Liver (tissue), 9 donors: ENCODE measurements around the gene CYTH2. TPM values are rescaled to one million over a fixed set of nuclear protein-coding genes. Genes with fewer than 3 reads are reported as not detected.

Experiments
- DNase-seq: peaks from one replicate; pipeline ENCODE4 v3.0.0-alpha.2; 2017; ENCODE audit warnings: low spot score
- H3K27ac ChIP-seq, 2 donors: one replicate each; pipeline ENCODE4 v1.7.0; 2013; ENCODE audit warnings: inconsistent platforms in 2 of 2, low read length in 2 of 2, control low read depth in 1 of 2, low read depth in 1 of 2, mild to moderate bottlenecking in 1 of 2
- H3K27me3 ChIP-seq, 4 donors: one replicate each; pipeline versions ENCODE4 v1.6.1 to v1.7.0; 2013; ENCODE audit warnings: low read length in 3 of 4, inconsistent platforms in 1 of 4, mild to moderate bottlenecking in 1 of 4, moderate library complexity in 1 of 4; ENCODE audit not compliant: control insufficient read depth in 4 of 4, insufficient read depth in 4 of 4
- H3K36me3 ChIP-seq, 4 donors: one replicate each; pipeline versions ENCODE4 v1.6.1 to v1.7.0; 2013; ENCODE audit warnings: low read length in 3 of 4, mild to moderate bottlenecking in 3 of 4, low read depth in 1 of 4, moderate library complexity in 1 of 4; ENCODE audit not compliant: control insufficient read depth in 4 of 4, insufficient read depth in 3 of 4
- H3K4me1 ChIP-seq, 4 donors: one replicate each; pipeline versions ENCODE4 v1.6.1 to v1.7.0; 2013; ENCODE audit warnings: low read length in 3 of 4, mild to moderate bottlenecking in 3 of 4, moderate library complexity in 1 of 4; ENCODE audit not compliant: control insufficient read depth in 4 of 4, insufficient read depth in 4 of 4
- H3K4me3 ChIP-seq, 3 donors: one replicate each; pipeline versions ENCODE4 v1.6.1 to v1.7.0; 2013; ENCODE audit warnings: low read length in 3 of 3, control low read depth in 1 of 3, low read depth in 1 of 3, mild to moderate bottlenecking in 1 of 3
- H3K9ac ChIP-seq, 2 donors: one replicate each; pipeline ENCODE4 v1.7.0; 2013; ENCODE audit warnings: low read length in 2 of 2, mild to moderate bottlenecking in 2 of 2, moderate library complexity in 2 of 2, control low read depth in 1 of 2, low read depth in 1 of 2
- H3K9me3 ChIP-seq, 4 donors: one replicate each; pipeline versions ENCODE4 v1.6.1 to v1.7.0; 2013; ENCODE audit warnings: low read length in 3 of 4; ENCODE audit not compliant: control insufficient read depth in 4 of 4
- EGR1 ChIP-seq, 2 donors: IDR thresholded peaks; 2 replicates each; pipeline ENCODE4 v1.6.1; 2016 to 2018; ENCODE audit warnings: antibody characterized with exemption in 2 of 2, low read depth in 2 of 2
- FOXA1 ChIP-seq: IDR thresholded peaks from 2 replicates; pipeline ENCODE4 v1.6.1; 2016; ENCODE audit warnings: antibody characterized with exemption
- FOXA2 ChIP-seq: IDR thresholded peaks from 2 replicates; pipeline ENCODE4 v1.6.1; 2016; ENCODE audit warnings: antibody characterized with exemption
- GABPA ChIP-seq, 2 donors: IDR thresholded peaks in 1 of 2; conservative IDR thresholded peaks in 1 of 2; 2 replicates each; pipeline ENCODE4 v1.6.1; 2016; ENCODE audit warnings: antibody characterized with exemption in 2 of 2, mild to moderate bottlenecking in 1 of 2, moderate library complexity in 1 of 2
- HNF4A ChIP-seq, 2 donors: conservative IDR thresholded peaks; 2 replicates each; pipeline ENCODE4 v1.6.1; 2016; ENCODE audit warnings: antibody characterized with exemption in 2 of 2, mild to moderate bottlenecking in 2 of 2
- HNF4G ChIP-seq: IDR thresholded peaks from 2 replicates; pipeline ENCODE4 v1.6.1; 2016; ENCODE audit warnings: antibody characterized with exemption
- NR2F2 ChIP-seq: IDR thresholded peaks from 2 replicates; pipeline ENCODE4 v1.6.1; 2016; ENCODE audit warnings: antibody characterized with exemption
- RAD21 ChIP-seq, 2 donors: IDR thresholded peaks; 2 replicates each; pipeline ENCODE4 v1.6.1; 2016; ENCODE audit warnings: antibody characterized with exemption in 2 of 2, mild to moderate bottlenecking in 2 of 2
- RXRA ChIP-seq, 2 donors: IDR thresholded peaks; 2 replicates each; pipeline ENCODE4 v1.6.1; 2017 to 2018; ENCODE audit warnings: antibody characterized with exemption in 2 of 2, mild to moderate bottlenecking in 1 of 2
- SP1 ChIP-seq: IDR thresholded peaks from 2 replicates; pipeline ENCODE4 v1.6.1; 2018; ENCODE audit warnings: antibody characterized with exemption, mild to moderate bottlenecking
- TAF1 ChIP-seq: conservative IDR thresholded peaks from 2 replicates; pipeline ENCODE4 v1.6.1; 2016; ENCODE audit warnings: antibody characterized with exemption, mild to moderate bottlenecking
- YY1 ChIP-seq: IDR thresholded peaks from 2 replicates; pipeline ENCODE4 v1.6.1; 2016; ENCODE audit warnings: antibody characterized with exemption, mild to moderate bottlenecking
- WGBS: extraction: QIAGEN DNeasy Blood & Tissue Kit; methylation state at CpG from one replicate; pipeline ENCODE4 v1.1.7; 2013; 5-methylcytosine and 5-hydroxymethylcytosine counted together
- polyA plus RNA-seq, 2 donors: library from polyadenylated mRNA; stranded (reverse) in 1 of 2; unstranded in 1 of 2; fragments of 200-250 nt in 1 of 2; fragments of >200 nt in 1 of 2; fragmentation: Nextera tagmentation in 1 of 2; extraction: Ambion mirVana in 1 of 2; gene quantifications; one replicate each; pipeline versions ENCODE4 v1.2.1 to v1.2.3, GENCODE V29; 2013 to 2015
- total RNA-seq, 2 donors: library from RNA; depleted of rRNA; stranded (reverse); fragments of >200 nt; gene quantifications; one replicate each; pipeline ENCODE4 v1.2.3, GENCODE V29; 2014
- TF ChIP-seq, protein P1 (sequence below): fragments of 150-350 bp; IDR thresholded peaks from 2 replicates; pipeline ENCODE4 v1.5.1; 2017; ENCODE audit warnings: improper control_type of control experiment, low read depth, low read length; ENCODE audit not compliant: missing input control
- TF ChIP-seq, protein P2 (sequence below): IDR thresholded peaks from 2 replicates; pipeline ENCODE4 v1.6.1; 2016; ENCODE audit warnings: antibody characterized with exemption, mild to moderate bottlenecking
- TF ChIP-seq, protein P3 (sequence below): IDR thresholded peaks from 2 replicates; pipeline ENCODE4 v1.6.1; 2016; ENCODE audit warnings: antibody characterized with exemption
- TF ChIP-seq, protein P4 (sequence below): IDR thresholded peaks from 2 replicates; pipeline ENCODE4 v1.6.1; 2016; ENCODE audit warnings: antibody characterized with exemption
- donor health status: healthy.
- donor health status: healthy.
- donor health status: healthy.
- donor health status: healthy.
- donor health status: healthy.

The CYTH2 gene
- total and polyA plus RNA-seq, 4 donors: 13.0 to 16.9 (median 13.2) TPM

DNA sequence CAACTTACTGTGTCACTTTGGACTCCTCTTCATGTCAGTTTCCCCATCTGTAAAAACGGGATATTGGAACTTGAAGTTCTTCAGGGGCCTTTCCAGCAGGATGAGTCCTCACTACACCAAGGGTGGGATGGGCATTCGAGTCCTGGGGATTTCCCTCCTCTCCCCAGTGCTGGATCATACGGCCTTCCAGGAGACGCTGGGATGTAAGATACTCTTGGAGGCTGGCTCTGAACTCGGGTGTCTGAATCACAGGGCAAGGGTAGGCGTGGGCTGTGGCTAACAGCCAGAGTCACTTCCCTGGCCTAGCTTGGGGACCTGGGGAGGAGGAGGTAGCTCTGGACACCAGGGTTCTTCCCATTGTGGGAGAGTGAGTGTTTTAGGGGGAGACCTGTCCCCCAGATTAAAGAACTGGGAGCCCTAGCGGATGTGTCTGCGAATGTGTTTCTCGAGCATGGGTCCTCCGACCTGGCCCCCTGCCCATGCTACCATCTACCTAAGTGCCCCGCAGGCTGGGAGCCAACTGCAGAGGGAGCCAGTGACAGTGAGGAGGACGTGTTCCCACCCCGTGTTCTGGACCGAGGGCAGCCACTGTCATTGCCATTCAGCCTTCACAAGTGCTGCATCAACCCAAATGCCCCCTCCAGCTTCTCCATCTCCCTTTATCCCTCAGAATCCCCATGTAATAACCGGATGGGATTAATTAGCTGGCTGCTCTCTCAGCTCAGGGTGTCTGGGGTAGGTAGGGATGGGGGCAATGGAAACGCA lies 2.4 kb upstream of the CYTH2 start:
- Histone ChIP-seq H3K4me1 (peaks cover 4 to 16% (median 12%) of the 10 kb centered on the region in 4 donors), H3K9ac (no peak overlapping the region), H3K9me3 (no peaks in the 10 kb centered on the region), H3K27ac (no peak overlapping the region), H3K27me3 (no peaks in the 10 kb centered on the region), H3K4me3 (no peak overlapping the region), H3K36me3 (peaks cover 0 to 10% (median 5%) of the 10 kb centered on the region in 4 donors)
- no peak for DNase-seq
- TF ChIP-seq FOXA2: no peak
- no peak for TF ChIP-seq HNF4A (conservative IDR thresholded peaks at IDR 0.05)
- TF ChIP-seq SP1: no peak
- TF ChIP-seq, protein P1, sequence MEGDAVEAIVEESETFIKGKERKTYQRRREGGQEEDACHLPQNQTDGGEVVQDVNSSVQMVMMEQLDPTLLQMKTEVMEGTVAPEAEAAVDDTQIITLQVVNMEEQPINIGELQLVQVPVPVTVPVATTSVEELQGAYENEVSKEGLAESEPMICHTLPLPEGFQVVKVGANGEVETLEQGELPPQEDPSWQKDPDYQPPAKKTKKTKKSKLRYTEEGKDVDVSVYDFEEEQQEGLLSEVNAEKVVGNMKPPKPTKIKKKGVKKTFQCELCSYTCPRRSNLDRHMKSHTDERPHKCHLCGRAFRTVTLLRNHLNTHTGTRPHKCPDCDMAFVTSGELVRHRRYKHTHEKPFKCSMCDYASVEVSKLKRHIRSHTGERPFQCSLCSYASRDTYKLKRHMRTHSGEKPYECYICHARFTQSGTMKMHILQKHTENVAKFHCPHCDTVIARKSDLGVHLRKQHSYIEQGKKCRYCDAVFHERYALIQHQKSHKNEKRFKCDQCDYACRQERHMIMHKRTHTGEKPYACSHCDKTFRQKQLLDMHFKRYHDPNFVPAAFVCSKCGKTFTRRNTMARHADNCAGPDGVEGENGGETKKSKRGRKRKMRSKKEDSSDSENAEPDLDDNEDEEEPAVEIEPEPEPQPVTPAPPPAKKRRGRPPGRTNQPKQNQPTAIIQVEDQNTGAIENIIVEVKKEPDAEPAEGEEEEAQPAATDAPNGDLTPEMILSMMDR: no peak
- TF ChIP-seq, protein P2, sequence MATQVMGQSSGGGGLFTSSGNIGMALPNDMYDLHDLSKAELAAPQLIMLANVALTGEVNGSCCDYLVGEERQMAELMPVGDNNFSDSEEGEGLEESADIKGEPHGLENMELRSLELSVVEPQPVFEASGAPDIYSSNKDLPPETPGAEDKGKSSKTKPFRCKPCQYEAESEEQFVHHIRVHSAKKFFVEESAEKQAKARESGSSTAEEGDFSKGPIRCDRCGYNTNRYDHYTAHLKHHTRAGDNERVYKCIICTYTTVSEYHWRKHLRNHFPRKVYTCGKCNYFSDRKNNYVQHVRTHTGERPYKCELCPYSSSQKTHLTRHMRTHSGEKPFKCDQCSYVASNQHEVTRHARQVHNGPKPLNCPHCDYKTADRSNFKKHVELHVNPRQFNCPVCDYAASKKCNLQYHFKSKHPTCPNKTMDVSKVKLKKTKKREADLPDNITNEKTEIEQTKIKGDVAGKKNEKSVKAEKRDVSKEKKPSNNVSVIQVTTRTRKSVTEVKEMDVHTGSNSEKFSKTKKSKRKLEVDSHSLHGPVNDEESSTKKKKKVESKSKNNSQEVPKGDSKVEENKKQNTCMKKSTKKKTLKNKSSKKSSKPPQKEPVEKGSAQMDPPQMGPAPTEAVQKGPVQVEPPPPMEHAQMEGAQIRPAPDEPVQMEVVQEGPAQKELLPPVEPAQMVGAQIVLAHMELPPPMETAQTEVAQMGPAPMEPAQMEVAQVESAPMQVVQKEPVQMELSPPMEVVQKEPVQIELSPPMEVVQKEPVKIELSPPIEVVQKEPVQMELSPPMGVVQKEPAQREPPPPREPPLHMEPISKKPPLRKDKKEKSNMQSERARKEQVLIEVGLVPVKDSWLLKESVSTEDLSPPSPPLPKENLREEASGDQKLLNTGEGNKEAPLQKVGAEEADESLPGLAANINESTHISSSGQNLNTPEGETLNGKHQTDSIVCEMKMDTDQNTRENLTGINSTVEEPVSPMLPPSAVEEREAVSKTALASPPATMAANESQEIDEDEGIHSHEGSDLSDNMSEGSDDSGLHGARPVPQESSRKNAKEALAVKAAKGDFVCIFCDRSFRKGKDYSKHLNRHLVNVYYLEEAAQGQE: no peak
- TF ChIP-seq EGR1 (IDR thresholded peaks at IDR 0.05; ENCODE audit: low read depth in 2 of 2): no peak
- TF ChIP-seq HNF4G: no peak
- TF ChIP-seq NR2F2: no peak
- TF ChIP-seq, protein P3, sequence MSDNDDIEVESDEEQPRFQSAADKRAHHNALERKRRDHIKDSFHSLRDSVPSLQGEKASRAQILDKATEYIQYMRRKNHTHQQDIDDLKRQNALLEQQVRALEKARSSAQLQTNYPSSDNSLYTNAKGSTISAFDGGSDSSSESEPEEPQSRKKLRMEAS: no peak
- TF ChIP-seq TAF1: no peak
- TF ChIP-seq RXRA (IDR thresholded peaks at IDR 0.05): no peak
- TF ChIP-seq, protein P4, sequence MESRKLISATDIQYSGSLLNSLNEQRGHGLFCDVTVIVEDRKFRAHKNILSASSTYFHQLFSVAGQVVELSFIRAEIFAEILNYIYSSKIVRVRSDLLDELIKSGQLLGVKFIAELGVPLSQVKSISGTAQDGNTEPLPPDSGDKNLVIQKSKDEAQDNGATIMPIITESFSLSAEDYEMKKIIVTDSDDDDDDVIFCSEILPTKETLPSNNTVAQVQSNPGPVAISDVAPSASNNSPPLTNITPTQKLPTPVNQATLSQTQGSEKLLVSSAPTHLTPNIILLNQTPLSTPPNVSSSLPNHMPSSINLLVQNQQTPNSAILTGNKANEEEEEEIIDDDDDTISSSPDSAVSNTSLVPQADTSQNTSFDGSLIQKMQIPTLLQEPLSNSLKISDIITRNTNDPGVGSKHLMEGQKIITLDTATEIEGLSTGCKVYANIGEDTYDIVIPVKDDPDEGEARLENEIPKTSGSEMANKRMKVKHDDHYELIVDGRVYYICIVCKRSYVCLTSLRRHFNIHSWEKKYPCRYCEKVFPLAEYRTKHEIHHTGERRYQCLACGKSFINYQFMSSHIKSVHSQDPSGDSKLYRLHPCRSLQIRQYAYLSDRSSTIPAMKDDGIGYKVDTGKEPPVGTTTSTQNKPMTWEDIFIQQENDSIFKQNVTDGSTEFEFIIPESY: no peak
- 78% methylated on average over 16 of the region's 16 CpGs for WGBS

DNA sequence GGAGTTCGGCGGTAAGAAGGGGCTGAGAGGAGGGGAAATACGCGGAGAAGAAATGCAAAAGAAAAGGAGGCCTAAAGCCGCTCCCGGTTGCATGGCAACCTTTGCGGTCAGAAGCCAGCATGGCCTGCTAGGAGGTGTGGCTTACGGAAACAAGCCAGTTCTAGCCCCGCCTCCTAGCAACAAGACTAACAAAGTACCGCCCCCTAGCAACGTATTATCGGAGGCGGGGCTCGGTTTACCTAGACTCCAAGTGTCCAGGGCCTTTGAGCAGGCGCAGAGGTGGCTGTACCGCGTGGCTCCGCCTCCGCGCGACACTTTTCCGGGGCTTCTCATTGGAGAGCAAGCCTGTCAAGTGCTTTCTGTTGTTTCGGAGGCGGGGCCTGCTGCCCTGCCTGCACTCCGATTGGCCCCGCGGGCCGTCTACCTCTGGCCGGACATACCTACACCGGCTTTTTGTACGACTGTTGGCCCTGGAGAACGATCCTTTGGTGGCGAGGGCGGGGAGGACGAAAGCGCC lies 339 bp upstream of the CYTH2 start:
- Histone ChIP-seq H3K9ac (peak overlapping the region in 1 of 2 donors; percentile 67), H3K27ac (peak overlapping the region; percentile 70 to 79), H3K4me1 (peaks cover 4 to 26% (median 19%) of the 10 kb centered on the region in 4 donors), H3K4me3 (peak overlapping the region; percentile 71 to 89 (median 87)), H3K36me3 (peaks cover 3 to 15% (median 11%) of the 10 kb centered on the region in 4 donors), H3K27me3 (no peaks in the 10 kb centered on the region), H3K9me3 (no peaks in the 10 kb centered on the region)
- peak; percentile 99 for DNase-seq
- WGBS: under 1% methylated on average over 36 of the region's 36 CpGs
- TF ChIP-seq SP1 (peak; percentile 97), GABPA (IDR thresholded peaks at IDR 0.05 in 1 of 2, conservative IDR thresholded peaks at IDR 0.05 in 1 of 2) (peak in 1 of 2 donors; percentile 82), TAF1 (peak; percentile 62), HNF4G (no peak), HNF4A (conservative IDR thresholded peaks at IDR 0.05) (peak in 1 of 2 donors; percentile 31), NR2F2 (no peak), RAD21 (IDR thresholded peaks at IDR 0.05) (no peak), EGR1 (IDR thresholded peaks at IDR 0.05; ENCODE audit: low read depth in 2 of 2) (peak in 1 of 2 donors; percentile 54), RXRA (IDR thresholded peaks at IDR 0.05) (peak in 1 of 2 donors; percentile 43), YY1 (peak; percentile 75), FOXA2 (no peak), FOXA1 (no peak)
- TF ChIP-seq, protein P3: no peak
- TF ChIP-seq, protein P4: no peak
